Neuronal stem cell (in vitro differentiated cells): ENCODE measurements around the gene TTC28.
"Not testable (repeated sequence)": the region's sequence is repeated elsewhere in the genome, so short reads cannot be mapped to it uniquely, and the experiment has no call there.

Experiments
- DNase-seq: peaks from one replicate; pipeline ENCODE4 v3.0.0-alpha.2; 2013; ENCODE audit warnings: low spot score
- H2AFZ ChIP-seq: one replicate; pipeline ENCODE4 v1.6.1; 2013; ENCODE audit warnings: mild to moderate bottlenecking, low read length, inconsistent platforms
- H2AK5ac ChIP-seq: 2 replicates; pipeline ENCODE4 v1.6.1; 2013; ENCODE audit warnings: low read depth, mild to moderate bottlenecking, inconsistent platforms, low read length, moderate library complexity, mixed read lengths
- H2BK120ac ChIP-seq: 2 replicates; pipeline ENCODE4 v1.6.1; 2013; ENCODE audit warnings: low read depth, mild to moderate bottlenecking, inconsistent platforms, low read length, moderate library complexity, mixed read lengths
- H2BK12ac ChIP-seq: one replicate; pipeline ENCODE4 v1.6.1; 2013; ENCODE audit warnings: low read length, inconsistent platforms
- H2BK15ac ChIP-seq: 2 replicates; pipeline ENCODE4 v1.6.1; 2013; ENCODE audit warnings: mild to moderate bottlenecking, low read length, inconsistent platforms, mixed read lengths
- H2BK5ac ChIP-seq: one replicate; pipeline ENCODE4 v1.6.1; 2013; ENCODE audit warnings: inconsistent platforms, mild to moderate bottlenecking, low read length, moderate library complexity
- H3K14ac ChIP-seq: one replicate; pipeline ENCODE4 v1.6.1; 2013; ENCODE audit warnings: low read length, inconsistent platforms
- H3K18ac ChIP-seq: 2 replicates; pipeline ENCODE4 v1.6.1; 2013; ENCODE audit warnings: low read length, inconsistent platforms
- H3K23ac ChIP-seq: 2 replicates; pipeline ENCODE4 v1.6.1; 2013; ENCODE audit warnings: low read depth, mild to moderate bottlenecking, mixed read lengths, low read length, inconsistent platforms; ENCODE audit not compliant: poor library complexity
- H3K27ac ChIP-seq: replicated peaks from 3 replicates; pipeline ENCODE4 v1.5.1; 2013; ENCODE audit warnings: low read length, inconsistent platforms
- H3K27me3 ChIP-seq, 3 experiments: 2 replicates each; pipeline ENCODE4 v1.6.1; 2013; ENCODE audit warnings: low read length in 3 of 3, mild to moderate bottlenecking in 2 of 3, inconsistent platforms in 1 of 3, low read depth in 1 of 3, mixed read lengths in 1 of 3, moderate library complexity in 1 of 3; ENCODE audit not compliant: control insufficient read depth in 3 of 3, insufficient read depth in 3 of 3
- H3K36me3 ChIP-seq, 2 donors: replicated peaks in 1 of 2; 2 replicates each; pipeline ENCODE4 v1.6.1; 2013; ENCODE audit warnings: low read length in 2 of 2; ENCODE audit not compliant: control insufficient read depth in 2 of 2, insufficient read depth in 2 of 2
- H3K4ac ChIP-seq: 2 replicates; pipeline ENCODE4 v1.6.1; 2013; ENCODE audit warnings: inconsistent platforms, mild to moderate bottlenecking, low read length, moderate library complexity
- H3K4me1 ChIP-seq, 2 donors: 1 replicate in 1 of 2; 2 replicates in 1 of 2; pipeline ENCODE4 v1.6.1; 2013; ENCODE audit warnings: low read length in 2 of 2, low read depth in 1 of 2; ENCODE audit not compliant: control insufficient read depth in 2 of 2, insufficient read depth in 1 of 2
- H3K4me2 ChIP-seq: one replicate; pipeline ENCODE4 v1.6.1; 2013; ENCODE audit warnings: mild to moderate bottlenecking, low read length, inconsistent platforms; ENCODE audit not compliant: insufficient read depth, poor library complexity, severe bottlenecking
- H3K4me3 ChIP-seq, 2 donors: 2 replicates each; pipeline ENCODE4 v1.5.1; 2013; ENCODE audit warnings: low read length in 2 of 2, mild to moderate bottlenecking in 2 of 2, inconsistent platforms in 1 of 2, moderate library complexity in 1 of 2
- H3K79me1 ChIP-seq: one replicate; pipeline ENCODE4 v1.6.1; 2013; ENCODE audit warnings: low read depth, mild to moderate bottlenecking, inconsistent platforms, low read length, moderate library complexity
- H3K9ac ChIP-seq: one replicate; pipeline ENCODE4 v1.6.1; 2013; ENCODE audit warnings: mild to moderate bottlenecking, low read depth, low read length, inconsistent platforms; ENCODE audit not compliant: poor library complexity
- H3K9me3 ChIP-seq, 2 donors: replicated peaks in 1 of 2; 2 replicates each; pipeline versions ENCODE3 to v1.6.1; 2013; ENCODE audit warnings: low read length in 2 of 2, mild to moderate bottlenecking in 2 of 2, inconsistent platforms in 1 of 2, low read depth in 1 of 2, mixed read lengths in 1 of 2, moderate library complexity in 1 of 2; ENCODE audit not compliant: control insufficient read depth in 2 of 2, insufficient read depth in 1 of 2
- H4K8ac ChIP-seq: one replicate; pipeline ENCODE4 v1.6.1; 2013; ENCODE audit warnings: low read depth, mild to moderate bottlenecking, inconsistent platforms, low read length, moderate library complexity
- H4K91ac ChIP-seq: one replicate; pipeline ENCODE4 v1.6.1; 2013; ENCODE audit warnings: low read length, low read depth, mild to moderate bottlenecking, inconsistent platforms; ENCODE audit not compliant: poor library complexity
- WGBS, 2 donors: extraction: QIAGEN DNeasy Blood & Tissue Kit; methylation state at CpG; one replicate each; pipeline ENCODE4 v1.1.7; 2013; ENCODE audit warnings: missing lambda C conversion rate in 2 of 2, mixed read lengths in 1 of 2; ENCODE audit not compliant: insufficient read length in 2 of 2, insufficient replicate concordance in 1 of 2; ENCODE audit errors: extremely low coverage in 2 of 2; 5-methylcytosine and 5-hydroxymethylcytosine counted together

TTC28 gene

DNA sequence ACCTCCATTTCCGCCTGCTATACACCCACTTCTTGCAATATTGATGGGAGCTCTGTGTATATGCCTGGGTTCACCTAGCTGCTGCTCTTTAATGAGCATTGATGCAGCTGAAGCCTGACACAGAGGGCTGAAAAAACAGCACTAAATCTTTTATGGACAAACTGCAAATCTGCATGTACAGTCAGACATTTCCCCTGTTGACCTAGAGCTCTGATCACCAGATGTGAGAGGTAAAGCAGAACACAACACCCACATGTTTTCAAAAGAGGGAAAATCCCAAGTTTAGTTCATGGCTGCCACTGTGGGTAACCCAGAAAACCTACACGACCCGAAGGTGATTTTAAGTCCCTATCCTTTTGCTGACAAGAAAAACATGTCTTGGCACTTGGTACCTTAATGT, 457.6 kb downstream of the TTC28 start:
- Histone ChIP-seq H4K8ac (no peak overlapping the region), H2BK5ac (no peak overlapping the region), H3K23ac (no peak overlapping the region), H3K4me3 (no peak overlapping the region), H3K18ac (no peak overlapping the region), H4K91ac (no peak overlapping the region), H3K4me2 (no peak overlapping the region), H2BK12ac (no peak overlapping the region), H3K14ac (no peak overlapping the region), H3K27ac (no peak overlapping the region), H3K36me3 (no peaks in the 10 kb centered on the region), H2AFZ (no peak overlapping the region), H2BK15ac (no peak overlapping the region), H2BK120ac (no peak overlapping the region), H2AK5ac (no peak overlapping the region), H3K9me3 (no peaks in the 10 kb centered on the region), H3K9ac (no peak overlapping the region), H3K27me3 (no peaks in the 10 kb centered on the region), H3K4ac (no peak overlapping the region), H3K4me1 (peaks cover 2 to 15% of the 10 kb centered on the region in 2 donors), H3K79me1 (no peaks in the 10 kb centered on the region)
- DNase-seq = no peak
- WGBS, 2 donors = no CpG with 5 or more reads among the region's 3 CpGs

DNA sequence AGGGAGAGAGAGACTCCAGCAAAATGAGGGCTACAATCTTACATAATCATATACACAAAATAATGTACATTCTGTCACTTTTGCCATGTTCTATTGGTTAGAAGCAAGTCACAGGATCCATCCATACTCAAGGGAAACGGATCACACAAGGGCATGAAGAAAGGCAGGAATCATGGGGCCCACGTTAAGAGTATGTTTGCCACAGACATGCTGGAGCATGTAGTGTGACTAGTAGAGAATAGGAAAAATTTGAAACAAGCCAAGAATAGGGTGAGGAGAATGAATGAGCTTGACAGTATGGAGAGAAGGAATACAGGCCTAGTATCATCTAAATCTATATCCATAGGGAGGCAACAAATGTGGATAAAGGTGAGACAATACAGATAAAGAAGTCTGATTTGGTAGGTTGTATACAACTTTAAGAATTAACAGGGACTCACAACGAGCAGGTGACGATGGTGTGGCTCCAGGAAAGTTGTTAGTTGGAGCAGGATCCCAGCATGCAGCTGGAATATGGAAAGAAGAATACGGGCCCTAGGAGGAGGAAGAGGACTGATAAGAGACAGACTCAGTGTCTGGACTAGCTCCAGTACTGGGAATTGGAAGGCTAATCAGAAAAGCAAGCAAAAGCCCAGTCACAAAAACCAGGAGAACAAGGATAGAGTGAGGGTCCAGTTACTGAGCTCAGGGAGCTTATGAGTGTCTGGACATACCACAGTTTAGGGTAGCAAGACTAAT, 458.8 kb downstream of the TTC28 start:
- no peak overlapping the region for H3K18ac ChIP-seq
- no CpG with 5 or more reads among the region's 5 CpGs for WGBS, 2 donors

DNA sequence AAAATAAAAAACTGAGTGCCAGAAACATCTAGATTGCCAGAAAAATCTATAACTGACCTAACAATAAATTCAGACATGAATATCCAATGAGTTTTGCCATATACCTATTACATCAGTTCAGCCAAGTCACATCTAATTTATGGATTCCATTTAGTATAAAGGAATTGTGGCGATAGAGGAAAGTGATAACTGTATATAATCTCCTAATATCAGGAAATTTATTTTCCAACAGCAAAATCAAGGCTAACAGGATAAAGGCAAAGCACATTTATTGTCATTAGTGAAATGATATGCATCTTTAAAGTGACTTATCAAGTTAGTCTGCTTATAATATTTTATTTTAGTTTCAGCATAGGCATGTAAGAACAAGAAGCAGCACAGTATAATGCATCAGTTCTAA, 462.4 kb downstream of the TTC28 start:
- Histone ChIP-seq H3K14ac (no peak overlapping the region), H2BK15ac (no peak overlapping the region), H3K23ac (no peak overlapping the region), H3K27ac (no peak overlapping the region), H3K36me3 (no peaks in the 10 kb centered on the region), H4K91ac (no peak overlapping the region), H3K4ac (no peak overlapping the region), H3K4me3 (no peak overlapping the region), H3K18ac (no peak overlapping the region), H2BK120ac (no peak overlapping the region), H2BK5ac (no peak overlapping the region), H2AK5ac (no peak overlapping the region), H2BK12ac (no peak overlapping the region), H3K79me1 (no peaks in the 10 kb centered on the region), H3K9me3 (no peaks in the 10 kb centered on the region), H3K4me1 (no peaks in the 10 kb centered on the region), H2AFZ (no peak overlapping the region), H3K27me3 (no peaks in the 10 kb centered on the region), H3K9ac (no peak overlapping the region), H3K4me2 (no peak overlapping the region), H4K8ac (no peak overlapping the region)
- WGBS, 2 donors = no CpG with 5 or more reads among the region's 1 CpG
- DNase-seq = no peak

More for the DNA sequence above, 458.8 kb downstream of the TTC28 start:
- Histone ChIP-seq H3K9me3 (no peaks in the 10 kb centered on the region), H2AK5ac (no peak overlapping the region), H3K36me3 (no peaks in the 10 kb centered on the region), H2BK12ac (no peak overlapping the region), H2BK120ac (no peak overlapping the region), H3K27me3 (no peaks in the 10 kb centered on the region), H2BK15ac (no peak overlapping the region), H3K27ac (no peak overlapping the region), H3K4me1 (peaks cover 2 to 15% of the 10 kb centered on the region in 2 donors), H2AFZ (no peak overlapping the region), H3K4ac (no peak overlapping the region), H3K14ac (no peak overlapping the region), H3K4me2 (no peak overlapping the region), H3K23ac (no peak overlapping the region), H3K9ac (no peak overlapping the region), H3K4me3 (no peak overlapping the region), H3K79me1 (no peaks in the 10 kb centered on the region), H4K91ac (no peak overlapping the region), H2BK5ac (no peak overlapping the region), H4K8ac (no peak overlapping the region)
- DNase-seq = no peak

DNA sequence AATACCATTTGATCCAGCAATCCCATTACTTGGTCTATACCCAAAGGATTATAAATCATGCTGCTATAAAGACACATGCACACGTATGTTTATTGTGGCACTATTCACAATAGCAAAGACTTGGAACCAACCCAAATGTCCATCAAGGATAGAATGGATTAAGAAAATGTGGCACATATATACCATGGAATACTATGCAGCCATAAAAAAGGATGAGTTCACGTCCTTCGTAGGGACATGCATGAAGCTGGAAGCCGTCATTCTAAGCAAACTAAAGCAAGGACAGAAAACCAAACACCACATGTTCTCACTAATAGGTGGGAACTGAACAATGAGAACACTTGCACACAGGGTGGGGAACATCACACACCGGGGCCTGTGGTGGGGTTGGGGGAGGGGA, 464.9 kb downstream of the TTC28 start:
- H4K8ac ChIP-seq, H4K91ac ChIP-seq, H3K36me3 ChIP-seq, H3K9ac ChIP-seq, H3K4me2 ChIP-seq, H2BK12ac ChIP-seq, H3K4me1 ChIP-seq, H2AK5ac ChIP-seq, H3K79me1 ChIP-seq, H2BK15ac ChIP-seq, H3K18ac ChIP-seq, H3K23ac ChIP-seq, H3K27ac ChIP-seq, H3K27me3 ChIP-seq, H3K4me3 ChIP-seq, H2AFZ ChIP-seq, H3K4ac ChIP-seq, H3K9me3 ChIP-seq, H2BK5ac ChIP-seq, DNase-seq, H3K14ac ChIP-seq, H2BK120ac ChIP-seq: not testable (repeated sequence)
- no CpG with 5 or more reads among the region's 5 CpGs for WGBS, 2 donors
